GM21529 (cell line): Measurements from ENCODE around the gene MICOS13.

Experiments used
- ATAC-seq: cut with Tn5 transposase; IDR thresholded peaks from one replicate; pipeline ENCODE4 v1.9.1; 2021; ENCODE audit not compliant: unreplicated experiment

The MICOS13 gene

GRCh38 chr19:5687360-5688198 lies 7.3 kb upstream of the MICOS13 start:
- no peak for ATAC-seq

- peak; percentile 53 for ATAC-seq
Measured at GRCh38 chr19:5686647-5687359, 6.5 kb upstream of the MICOS13 start.

- no peak for ATAC-seq
Measured at GRCh38 chr19:5686326-5686646, 6.0 kb upstream of the MICOS13 start.

- no peak for ATAC-seq
Measured at GRCh38 chr19:5684694-5685430, 4.5 kb upstream of the MICOS13 start.

- ATAC-seq, result no peak
Measured at GRCh38 chr19:5683177-5683886, 3.0 kb upstream of the MICOS13 start.

GRCh38 chr19:5682107-5682482 lies 1.8 kb upstream of the MICOS13 start:
- ATAC-seq, result no peak

- no peak for ATAC-seq
Measured at GRCh38 chr19:5681391-5682106, 1.2 kb upstream of the MICOS13 start.

- ATAC-seq, result no peak
Measured at GRCh38 chr19:5680084-5680436, 256 bp downstream of the MICOS13 start.

- ATAC-seq, result no peak
Measured at GRCh38 chr19:5679289-5680083, 830 bp downstream of the MICOS13 start.

GRCh38 chr19:5678071-5678718 lies 2.1 kb downstream of the MICOS13 start:
- no peak for ATAC-seq

GRCh38 chr19:5677580-5677979 lies 2.7 kb downstream of the MICOS13 start:
- ATAC-seq, result no peak

GRCh38 chr19:5677136-5677535 lies 3.2 kb downstream of the MICOS13 start:
- ATAC-seq, result no peak

GRCh38 chr19:5676772-5677105 lies 3.6 kb downstream of the MICOS13 start:
- no peak for ATAC-seq

- no peak for ATAC-seq
Measured at GRCh38 chr19:5676105-5676771, 4.1 kb downstream of the MICOS13 start.

GRCh38 chr19:5674714-5675113 lies 5.6 kb downstream of the MICOS13 start:
- no peak for ATAC-seq

GRCh38 chr19:5673752-5674151 lies 6.6 kb downstream of the MICOS13 start:
- ATAC-seq, result no peak

- ATAC-seq, result no peak
Measured at GRCh38 chr19:5672708-5673459, 7.4 kb downstream of the MICOS13 start.

GRCh38 chr19:5671600-5671999 lies 8.7 kb downstream of the MICOS13 start:
- no peak for ATAC-seq
